Measurements from ENCODE around the gene SCRT2.

DNA sequence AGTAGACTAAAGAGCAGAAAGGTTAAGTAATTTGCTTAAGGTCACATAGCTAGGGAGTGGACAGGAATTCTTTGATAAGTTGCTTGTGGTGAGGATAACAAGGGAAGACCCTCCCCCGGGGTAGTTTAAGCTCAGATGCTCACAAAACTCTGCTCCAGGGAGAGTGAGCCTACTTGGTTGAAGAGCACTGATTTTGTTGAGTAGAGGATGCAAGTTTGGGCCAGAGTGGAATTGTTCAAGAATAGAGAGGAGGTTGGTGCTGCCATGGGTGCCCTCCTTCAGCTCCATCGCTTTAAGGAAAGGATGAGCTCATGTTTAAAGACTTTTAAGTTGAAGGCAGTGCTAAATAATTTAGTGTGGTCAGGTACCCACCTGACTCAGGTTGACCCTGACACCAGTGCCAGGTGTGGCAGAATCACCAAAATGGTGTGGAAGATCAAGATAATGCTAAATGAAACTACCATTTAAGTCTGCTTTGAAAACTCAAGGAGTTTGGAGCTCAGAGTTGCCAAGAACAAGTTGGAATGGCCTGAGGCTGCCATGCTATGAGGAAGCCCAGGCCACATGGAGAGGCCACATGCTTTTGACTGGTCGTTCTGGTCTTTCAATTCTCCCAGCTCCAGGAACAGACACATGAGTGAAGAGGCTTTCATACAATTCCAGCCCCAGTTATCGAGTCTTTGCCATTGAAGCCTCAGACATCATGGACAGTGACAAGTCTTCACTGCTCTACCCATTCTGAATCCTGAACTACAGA, 57.5 kb downstream of the SCRT2 start:
- no peak for TF ChIP-seq SPI1 (IDR thresholded peaks at IDR 0.05; ENCODE audit: low read depth, low read length)
- TF ChIP-seq POLR2A (IDR thresholded peaks at IDR 0.05; ENCODE audit: low read depth, low read length) = no peak
- no peak for TF ChIP-seq TAF1 (IDR thresholded peaks at IDR 0.05; ENCODE audit: low read depth, low read length)
- no peak for TF ChIP-seq POLR2AphosphoS5 (IDR thresholded peaks at IDR 0.05; ENCODE audit: low read depth, low read length)

Data from GM12891 (cell line).